Neural cell (in vitro differentiated cells): ENCODE results near the gene C2CD3.

Experiments used
- CTCF ChIP-seq: fragments of 450-650 bp; IDR thresholded peaks from 2 replicates; pipeline ENCODE4 v1.5.1; 2014; ENCODE audit warnings: antibody characterized with exemption, mild to moderate bottlenecking, moderate library complexity; ENCODE audit not compliant: poor library complexity, severe bottlenecking
- EP300 ChIP-seq: fragments of 450-650 bp; conservative IDR thresholded peaks from 2 replicates; pipeline ENCODE4 v1.6.1; 2014; ENCODE audit warnings: antibody characterized with exemption, mild to moderate bottlenecking, moderate library complexity; ENCODE audit not compliant: poor library complexity, severe bottlenecking
- EZH2 ChIP-seq: fragments of 200-600, 300-800 bp; shearing (Covaris generic), sonication (generic); IDR thresholded peaks from 2 replicates; pipeline ENCODE4 v1.6.1; 2014; ENCODE audit warnings: antibody characterized with exemption, low read length, borderline replicate concordance, mild to moderate bottlenecking; ENCODE audit not compliant: insufficient read depth, poor library complexity, severe bottlenecking
- MXI1 ChIP-seq: fragments of 450-650 bp; conservative IDR thresholded peaks from 2 replicates; pipeline ENCODE4 v1.6.1; 2014; ENCODE audit warnings: antibody characterized with exemption, mild to moderate bottlenecking; ENCODE audit not compliant: poor library complexity, severe bottlenecking
- POLR2AphosphoS5 ChIP-seq: IDR thresholded peaks from 2 replicates; pipeline ENCODE4 v1.6.1; 2012
- RAD21 ChIP-seq: fragments of 450-650 bp; conservative IDR thresholded peaks from 2 replicates; pipeline ENCODE4 v1.6.1; 2014; ENCODE audit warnings: antibody characterized with exemption, mild to moderate bottlenecking, moderate library complexity
- REST ChIP-seq: IDR thresholded peaks from 2 replicates; pipeline ENCODE4 v1.6.1; 2012; ENCODE audit warnings: borderline replicate concordance
- SMC3 ChIP-seq: fragments of 450-650 bp; conservative IDR thresholded peaks from 2 replicates; pipeline ENCODE4 v1.6.1; 2014; ENCODE audit warnings: antibody characterized with exemption, mild to moderate bottlenecking, moderate library complexity; ENCODE audit not compliant: poor library complexity
- TAF1 ChIP-seq: IDR thresholded peaks from 2 replicates; pipeline ENCODE4 v1.6.1; 2012; ENCODE audit warnings: low read depth

GRCh38 chr11:74014880-74015279 is 155.9 kb downstream of the C2CD3 start:
- TF ChIP-seq EP300 (no peak), CTCF (no peak), TAF1 (no peak), EZH2 (no peak), POLR2AphosphoS5 (no peak), MXI1 (no peak), RAD21 (no peak), REST (no peak), SMC3 (no peak)
